Measurements from ENCODE around the gene NDUFA7. TPM values are rescaled to one million over a fixed set of nuclear protein-coding genes. Genes with fewer than 3 reads are reported as not detected.

NDUFA7 gene
- total RNA-seq, 4 donors from 2014 or later, result 23.8 to 40.6 (median 32.8) TPM

DNA sequence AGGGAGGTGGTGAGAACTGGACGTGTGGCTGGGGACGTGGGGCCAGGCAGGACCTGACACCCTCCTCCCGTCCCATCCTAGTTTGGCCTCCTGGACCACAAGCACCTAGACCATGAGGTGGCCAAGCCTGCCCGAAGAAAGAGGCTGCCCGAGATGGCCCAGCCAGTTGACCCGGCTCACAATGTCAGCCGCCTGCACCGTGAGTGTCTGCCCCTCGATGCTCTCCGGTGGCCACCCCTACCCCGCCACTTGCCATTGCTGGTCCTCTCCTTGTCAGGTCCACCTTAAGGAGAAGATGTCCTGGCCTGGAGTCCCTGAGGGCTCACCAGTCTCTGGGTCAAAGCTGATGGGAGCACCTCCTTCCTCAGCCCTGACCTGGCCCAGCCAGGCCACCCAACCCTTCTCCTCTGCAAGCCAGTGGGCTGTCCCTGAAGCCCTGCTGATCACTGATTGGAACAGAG lies 45.0 kb upstream of the NDUFA7 start:
- TF ChIP-seq POLR2A (IDR thresholded peaks at IDR 0.05), result no peak
- TF ChIP-seq, protein P1, sequence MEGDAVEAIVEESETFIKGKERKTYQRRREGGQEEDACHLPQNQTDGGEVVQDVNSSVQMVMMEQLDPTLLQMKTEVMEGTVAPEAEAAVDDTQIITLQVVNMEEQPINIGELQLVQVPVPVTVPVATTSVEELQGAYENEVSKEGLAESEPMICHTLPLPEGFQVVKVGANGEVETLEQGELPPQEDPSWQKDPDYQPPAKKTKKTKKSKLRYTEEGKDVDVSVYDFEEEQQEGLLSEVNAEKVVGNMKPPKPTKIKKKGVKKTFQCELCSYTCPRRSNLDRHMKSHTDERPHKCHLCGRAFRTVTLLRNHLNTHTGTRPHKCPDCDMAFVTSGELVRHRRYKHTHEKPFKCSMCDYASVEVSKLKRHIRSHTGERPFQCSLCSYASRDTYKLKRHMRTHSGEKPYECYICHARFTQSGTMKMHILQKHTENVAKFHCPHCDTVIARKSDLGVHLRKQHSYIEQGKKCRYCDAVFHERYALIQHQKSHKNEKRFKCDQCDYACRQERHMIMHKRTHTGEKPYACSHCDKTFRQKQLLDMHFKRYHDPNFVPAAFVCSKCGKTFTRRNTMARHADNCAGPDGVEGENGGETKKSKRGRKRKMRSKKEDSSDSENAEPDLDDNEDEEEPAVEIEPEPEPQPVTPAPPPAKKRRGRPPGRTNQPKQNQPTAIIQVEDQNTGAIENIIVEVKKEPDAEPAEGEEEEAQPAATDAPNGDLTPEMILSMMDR (IDR thresholded peaks at IDR 0.05), result no peak
- peaks cover 52 to 77% (median 59%) of the 10 kb centered on the region in 3 donors for H3K4me1 ChIP-seq
- peaks cover 0 to 17% (median 0%) of the 10 kb centered on the region in 4 donors for H3K27me3 ChIP-seq
- peaks cover 0 to 36% (median 0%) of the 10 kb centered on the region in 3 donors for H3K36me3 ChIP-seq
- H3K4me3 ChIP-seq, result peak overlapping the region in 2 of 4 donors; percentile 65 to 83
- DNase-seq, result no peak
- 93 to 94% methylated on average over 5 to 6 of the region's 11 CpGs for WGBS, 2 donors
- no peaks in the 10 kb centered on the region for H3K9me3 ChIP-seq
- intact Hi-C loops (cut with DNase I), result no loop called here
- peak overlapping the region in 1 of 4 donors; percentile 90 for H3K27ac ChIP-seq

DNA sequence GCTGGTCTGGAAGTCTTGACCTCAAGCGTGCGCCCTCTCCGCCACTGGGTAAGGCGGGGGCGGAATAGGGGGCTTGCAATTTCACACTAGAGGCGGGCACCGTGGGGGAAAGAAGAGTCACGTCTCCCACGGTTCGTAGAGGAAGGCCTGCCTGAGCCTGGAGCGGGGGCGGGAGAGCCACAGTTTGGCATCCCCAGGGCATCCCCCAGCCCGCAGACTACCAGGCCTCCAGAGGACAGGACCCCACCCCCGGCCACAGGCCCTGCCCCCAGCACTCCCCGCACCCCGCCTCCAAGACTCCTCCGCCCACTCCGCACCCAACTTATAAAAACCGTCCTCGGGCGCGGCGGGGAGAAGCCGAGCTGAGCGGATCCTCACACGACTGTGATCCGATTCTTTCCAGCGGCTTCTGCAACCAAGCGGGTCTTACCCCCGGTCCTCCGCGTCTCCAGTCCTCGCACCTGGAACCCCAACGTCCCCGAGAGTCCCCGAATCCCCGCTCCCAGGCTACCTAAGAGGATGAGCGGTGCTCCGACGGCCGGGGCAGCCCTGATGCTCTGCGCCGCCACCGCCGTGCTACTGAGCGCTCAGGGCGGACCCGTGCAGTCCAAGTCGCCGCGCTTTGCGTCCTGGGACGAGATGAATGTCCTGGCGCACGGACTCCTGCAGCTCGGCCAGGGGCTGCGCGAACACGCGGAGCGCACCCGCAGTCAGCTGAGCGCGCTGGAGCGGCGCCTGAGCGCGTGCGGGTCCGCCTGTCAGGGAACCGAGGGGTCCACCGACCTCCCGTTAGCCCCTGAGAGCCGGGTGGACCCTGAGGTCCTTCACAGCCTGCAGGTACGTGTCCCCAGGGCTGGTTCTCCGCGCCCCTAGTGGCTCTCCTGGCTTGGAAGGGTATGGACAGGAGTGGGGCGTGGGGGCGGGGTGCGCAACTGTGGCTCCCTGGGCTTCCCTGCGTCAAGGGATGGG lies 42.9 kb upstream of the NDUFA7 start, which contains the start of gene ANGPTL4:
Gene ANGPTL4 (plus strand): TSS at position 353 of the 969 bp plus-strand sequence. CDS start 167 bp downstream, at position 520.
- H3K36me3 ChIP-seq, result peaks cover 0 to 18% (median 0%) of the 10 kb centered on the region in 3 donors
- H3K4me1 ChIP-seq, result peaks cover 52 to 79% (median 59%) of the 10 kb centered on the region in 3 donors
- peak within 1 kb of the TSS; percentile 87 to 91 (median 90) for H3K27ac ChIP-seq
- WGBS, 2 donors, result 0 to 2% methylated on average over 18 of the region's 81 CpGs
- TF ChIP-seq, protein P1 (IDR thresholded peaks at IDR 0.05), result peak in 3 of 6 experiments; percentile 11 to 32 (median 14)
- peak in 2 of 4 donors; percentile 21 to 80 for TF ChIP-seq POLR2A (IDR thresholded peaks at IDR 0.05)
- peak within 1 kb of the TSS; percentile 57 to 83 (median 64) for H3K4me3 ChIP-seq
- peaks cover 0 to 17% (median 0%) of the 10 kb centered on the region in 4 donors for H3K27me3 ChIP-seq
- H3K9me3 ChIP-seq, result no peaks in the 10 kb centered on the region
- intact Hi-C loops (cut with DNase I), result no loop called here
- DNase-seq, result no peak

DNA sequence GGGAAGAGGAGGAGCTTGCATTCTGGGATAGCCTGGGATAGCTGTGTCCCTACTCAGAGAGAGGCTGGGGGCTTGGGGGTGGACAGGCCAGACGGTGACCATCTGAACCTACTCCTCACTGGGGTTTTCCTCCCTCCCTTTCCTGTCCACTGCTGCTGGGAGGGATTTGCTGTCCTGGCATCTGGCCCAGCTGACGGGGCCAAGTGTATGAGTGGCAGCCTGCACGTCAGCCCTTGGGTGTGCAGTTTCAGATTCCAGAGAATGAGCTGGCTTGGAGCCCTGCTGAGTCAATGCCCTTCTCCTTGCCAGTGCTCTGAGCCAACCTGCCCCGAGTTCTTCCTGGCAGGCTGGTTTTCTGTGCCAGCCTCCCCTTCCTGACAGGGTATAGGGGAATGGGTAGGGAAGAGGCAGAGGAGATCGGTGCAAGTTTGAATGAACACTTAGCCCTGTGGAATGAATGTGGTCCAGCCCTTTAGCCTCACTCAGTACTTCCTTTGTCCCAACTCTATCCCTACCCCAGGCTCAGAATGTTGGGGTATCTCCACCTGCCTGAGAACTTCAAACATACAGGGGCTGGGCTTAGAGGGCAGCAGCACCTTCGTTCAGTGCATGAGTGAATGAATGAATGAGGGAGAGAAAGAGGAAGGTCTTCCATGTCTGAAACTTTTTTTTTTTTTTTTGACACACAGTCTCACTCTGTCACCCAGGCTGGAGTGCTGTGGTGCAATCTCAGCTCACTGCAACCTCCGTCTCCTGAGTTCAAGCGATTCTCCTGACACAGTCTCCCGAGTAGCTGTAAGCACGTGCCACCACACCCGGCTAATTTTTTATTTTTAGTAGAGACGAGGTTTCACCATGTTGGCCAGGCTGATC lies 41.0 kb upstream of the NDUFA7 start:
- DNase-seq, result no peak
- H3K4me1 ChIP-seq, result peaks cover 42 to 62% (median 46%) of the 10 kb centered on the region in 3 donors
- intact Hi-C loops (cut with DNase I), result no loop called here
- H3K27me3 ChIP-seq, result peaks cover 0 to 17% (median 0%) of the 10 kb centered on the region in 4 donors
- no peaks in the 10 kb centered on the region for H3K9me3 ChIP-seq
- no peak for TF ChIP-seq POLR2A (IDR thresholded peaks at IDR 0.05)
- WGBS, 2 donors, result 16 to 22% methylated on average over 10 to 12 of the region's 12 CpGs
- peaks cover 0 to 5% (median 0%) of the 10 kb centered on the region in 3 donors for H3K36me3 ChIP-seq
- peak overlapping the region; percentile 87 to 91 (median 90) for H3K27ac ChIP-seq
- peak overlapping the region in 2 of 4 donors; percentile 6 to 63 for H3K4me3 ChIP-seq

DNA sequence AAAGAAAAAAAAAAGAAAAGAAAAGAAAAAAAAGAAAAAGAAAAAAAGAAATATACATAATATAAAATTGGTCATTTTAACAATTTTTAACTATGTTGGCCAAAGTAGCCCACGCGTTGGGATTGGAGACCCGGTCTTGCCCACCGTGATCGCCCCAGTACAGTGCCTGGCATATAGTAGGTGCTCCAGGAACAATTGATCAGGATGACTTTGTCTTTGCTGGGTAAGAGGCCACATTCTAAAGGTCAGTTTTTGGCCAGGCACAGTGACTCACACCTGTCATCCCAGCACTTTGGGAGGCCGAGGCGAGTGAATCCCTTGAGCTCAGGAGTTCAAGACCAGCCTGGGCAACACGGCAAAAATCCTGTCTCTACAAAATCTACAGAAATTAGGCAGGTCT lies 39.0 kb upstream of the NDUFA7 start:
- Histone ChIP-seq H3K27ac (no peak overlapping the region), H3K4me1 (peaks cover 34 to 51% (median 35%) of the 10 kb centered on the region in 3 donors), H3K9me3 (no peaks in the 10 kb centered on the region), H3K36me3 (no peaks in the 10 kb centered on the region), H3K27me3 (peaks cover 0 to 15% (median 0%) of the 10 kb centered on the region in 4 donors), H3K4me3 (no peak overlapping the region)
- intact Hi-C loops (cut with DNase I), result no loop called here
- no peak for DNase-seq
- 75 to 88% methylated on average over 8 of the region's 8 CpGs for WGBS, 2 donors
- TF ChIP-seq, protein P1 (IDR thresholded peaks at IDR 0.05), result no peak

DNA sequence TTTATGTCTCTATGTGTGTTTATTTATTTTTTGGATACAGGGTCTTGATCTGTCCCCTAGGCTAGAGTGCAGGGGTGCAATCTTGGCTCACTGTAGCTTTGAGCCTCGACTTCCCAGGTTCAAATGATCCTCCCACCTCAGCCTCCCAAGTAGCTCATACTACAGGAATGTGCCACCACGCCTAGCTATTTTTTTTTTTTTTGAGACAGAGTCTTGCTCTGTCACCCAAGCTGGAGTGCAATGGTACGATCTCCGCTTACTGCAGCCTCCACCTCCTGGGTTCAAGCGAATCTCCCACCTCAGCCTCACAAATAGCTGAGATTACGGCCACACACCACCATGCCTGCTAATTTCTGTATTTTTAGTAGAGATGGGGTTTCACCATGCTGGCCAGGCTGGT lies 37.8 kb upstream of the NDUFA7 start:
- Histone ChIP-seq H3K36me3 (no peaks in the 10 kb centered on the region), H3K27ac (no peak overlapping the region), H3K27me3 (peaks cover 0 to 3% (median 0%) of the 10 kb centered on the region in 4 donors), H3K4me1 (peaks cover 26 to 51% (median 35%) of the 10 kb centered on the region in 3 donors), H3K9me3 (no peaks in the 10 kb centered on the region), H3K4me3 (no peak overlapping the region)
- DNase-seq, result no peak
- TF ChIP-seq POLR2A (IDR thresholded peaks at IDR 0.05), result no peak
- TF ChIP-seq, protein P1 (IDR thresholded peaks at IDR 0.05), result no peak
- intact Hi-C loops (cut with DNase I), result loop anchor here (10.0 kb wide), 1 partner anchor 226 kb away; no protein-coding TSS in a partner anchor
- WGBS, 2 donors, result 76 to 80% methylated on average over 6 of the region's 6 CpGs

Measured in esophagus squamous epithelium (tissue), 5 donors.